Left ventricle myocardium superior (tissue), 1 donor: ENCODE measurements around the gene DLX4. TPM values are rescaled to one million over a fixed set of nuclear protein-coding genes. Genes with fewer than 3 reads are reported as not detected.

Source experiments
- ATAC-seq: fragments of 200-7000 bp; cut with Tn5 transposase; one replicate; pipeline ENCODE4 v1.9.1; 2020; ENCODE audit warnings: mild to moderate bottlenecking, moderate library complexity
- DNase-seq: peaks from one replicate; pipeline ENCODE4 v3.0.0-alpha.2; 2020
- intact Hi-C: fragments of 100-400 bp; cut with micrococcal nuclease; formaldehyde crosslinking; loops from one replicate; pipeline ENCODE4 v1.11.0; 2022
- total RNA-seq: library from RNA; stranded (reverse); fragmentation: NEBNext Ultra II Directional; extraction: Animal tissue kit (Norgen Biotek cat#: 25700); gene quantifications from one replicate; pipeline ENCODE4 v1.2.1, GENCODE V29; 2021
- donor health status: DM: no; HTN: yes; CAD: no; lungs with severe emphysema.

The DLX4 gene
- total RNA-seq, 1 donor from 2014 or later: not detected

- DNase-seq (no peak), ATAC-seq (no peak)
- intact Hi-C loops: no loop called here
Observed at GRCh38 chr17:49944273-49944870, 24.6 kb upstream of the DLX4 start.

DNA sequence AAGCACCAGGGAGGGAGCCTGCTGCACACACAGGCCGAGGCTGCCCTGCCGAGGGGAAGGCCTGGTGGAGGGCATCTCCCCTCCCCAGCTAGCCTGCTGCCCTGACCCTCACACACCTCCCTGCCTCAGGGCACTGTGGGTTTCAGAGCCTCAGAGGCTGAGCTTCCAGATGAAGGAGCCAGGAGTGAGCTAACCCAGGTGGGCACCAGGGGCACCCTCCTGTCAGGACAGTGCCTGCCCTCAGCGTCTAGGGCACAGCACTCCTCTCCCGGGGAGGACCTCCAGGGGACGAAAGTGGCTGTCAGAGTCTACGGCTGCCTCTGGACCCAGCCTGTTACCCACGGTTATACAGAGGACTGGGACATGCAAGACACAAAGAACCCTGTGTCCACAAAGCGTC, 22.8 kb upstream of the DLX4 start:
- no peak for DNase-seq
- intact Hi-C loops: no loop called here
- ATAC-seq: no peak

GRCh38 chr17:49946964-49947584, 21.9 kb upstream of the DLX4 start:
- no peak for DNase-seq
- no peak for ATAC-seq
- intact Hi-C loops: no loop called here

DNA sequence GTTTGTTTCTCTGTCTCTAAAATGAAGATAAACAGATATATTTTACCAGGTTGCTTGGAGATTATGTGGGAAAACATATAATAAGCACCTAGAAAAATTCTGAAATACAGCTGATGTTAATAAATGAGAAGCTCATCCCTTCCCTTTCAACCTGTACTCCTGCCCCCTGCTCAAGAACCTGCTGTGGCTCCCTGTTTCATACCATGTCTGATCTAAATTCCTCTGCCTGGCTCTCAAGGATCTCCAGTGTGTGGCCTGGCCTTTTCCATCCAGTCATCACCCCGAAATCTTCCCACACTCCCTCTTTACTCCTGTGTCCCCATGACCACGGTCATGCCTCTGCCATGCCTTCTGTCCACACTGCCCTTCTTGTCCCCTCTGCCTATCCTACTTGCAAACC, 19.4 kb upstream of the DLX4 start:
- intact Hi-C loops: no loop called here
- ATAC-seq (no peak), DNase-seq (no peak)

- intact Hi-C loops: no loop called here
- ATAC-seq: no peak
- DNase-seq: no peak
Observed at GRCh38 chr17:49951362-49952082, 17.5 kb upstream of the DLX4 start.

DNA sequence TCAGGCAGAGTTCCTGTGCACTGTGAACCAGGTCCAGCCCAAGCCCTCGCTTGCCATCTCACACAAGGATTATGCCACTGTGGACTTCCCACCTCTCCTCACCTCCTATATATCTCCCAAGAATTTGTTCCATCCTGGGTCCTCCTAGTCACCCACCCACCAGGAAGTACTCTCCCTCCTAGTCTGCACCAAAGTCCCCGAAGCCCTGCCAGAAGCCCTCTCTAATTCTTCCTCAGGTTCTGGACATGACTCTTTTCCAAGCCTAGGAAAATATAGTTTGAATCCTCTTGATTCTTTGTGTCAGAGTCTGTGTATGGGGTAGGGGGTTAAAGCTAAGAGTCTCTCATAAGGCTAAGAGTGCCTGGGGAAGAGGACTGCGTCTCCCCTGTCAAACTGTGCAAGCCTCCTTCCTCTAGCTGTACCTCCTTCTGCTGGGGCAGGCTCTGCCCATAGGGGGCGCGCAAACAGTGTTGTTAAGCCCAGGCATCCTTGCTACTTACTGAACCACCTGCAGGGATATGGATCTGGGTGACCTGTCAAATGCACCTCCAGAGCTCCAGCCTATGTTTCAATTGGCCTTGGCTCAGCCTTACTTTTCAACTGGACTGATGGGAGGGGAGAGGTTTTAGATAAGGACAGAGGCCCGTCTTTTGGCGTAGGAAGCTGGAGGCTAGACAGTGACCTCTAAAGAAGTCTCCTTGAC, 16.6 kb upstream of the DLX4 start:
- DNase-seq (peak; percentile 86), ATAC-seq (peak; percentile 84)
- intact Hi-C loops: no loop called here

- intact Hi-C loops: no loop called here
- DNase-seq: no peak
- no peak for ATAC-seq
Observed at GRCh38 chr17:49952912-49953497, 16.0 kb upstream of the DLX4 start.

GRCh38 chr17:49955157-49955556, 13.8 kb upstream of the DLX4 start:
- DNase-seq (no peak), ATAC-seq (no peak)
- intact Hi-C loops: no loop called here

DNA sequence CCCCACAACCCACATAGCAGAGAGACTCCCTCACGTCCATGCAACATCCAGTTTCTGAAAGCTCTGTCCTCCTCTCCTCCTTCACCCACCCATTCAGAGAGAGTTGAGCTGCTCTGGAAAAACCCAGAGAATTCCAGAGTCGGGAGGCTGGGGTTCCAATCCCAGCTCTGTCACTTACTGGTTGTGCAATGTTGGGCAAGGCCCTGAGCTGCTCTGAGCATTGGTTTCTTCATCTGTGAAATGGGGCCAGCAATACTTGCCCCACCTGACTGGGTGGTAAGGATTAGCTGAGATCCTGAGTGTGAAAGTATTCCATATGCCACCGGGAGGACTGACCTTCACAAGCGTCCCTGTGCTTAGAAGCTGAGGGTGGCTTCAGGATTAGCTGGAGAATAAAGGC, 12.2 kb upstream of the DLX4 start:
- ATAC-seq: no peak
- intact Hi-C loops: no loop called here
- no peak for DNase-seq

DNA sequence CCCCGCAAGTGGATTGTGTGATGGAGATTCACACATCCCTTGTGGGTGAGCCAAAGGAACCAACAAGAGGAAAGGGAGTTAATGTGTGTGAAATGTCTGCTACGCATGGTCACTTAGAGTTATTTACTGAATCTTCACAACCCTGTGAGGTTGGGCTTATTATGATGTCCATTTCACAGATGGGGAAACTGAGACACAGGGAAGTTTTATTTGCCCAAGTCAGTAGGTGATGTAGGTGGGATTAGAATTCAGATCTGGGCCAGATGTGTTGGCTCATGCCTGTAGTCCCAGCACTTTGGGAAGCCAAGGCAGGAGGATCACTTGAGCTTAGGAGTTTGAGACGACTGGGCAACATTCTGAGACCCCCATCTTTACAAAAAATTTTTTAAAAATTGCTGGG, 11.6 kb upstream of the DLX4 start:
- ATAC-seq (no peak), DNase-seq (no peak)
- intact Hi-C loops: no loop called here

DNA sequence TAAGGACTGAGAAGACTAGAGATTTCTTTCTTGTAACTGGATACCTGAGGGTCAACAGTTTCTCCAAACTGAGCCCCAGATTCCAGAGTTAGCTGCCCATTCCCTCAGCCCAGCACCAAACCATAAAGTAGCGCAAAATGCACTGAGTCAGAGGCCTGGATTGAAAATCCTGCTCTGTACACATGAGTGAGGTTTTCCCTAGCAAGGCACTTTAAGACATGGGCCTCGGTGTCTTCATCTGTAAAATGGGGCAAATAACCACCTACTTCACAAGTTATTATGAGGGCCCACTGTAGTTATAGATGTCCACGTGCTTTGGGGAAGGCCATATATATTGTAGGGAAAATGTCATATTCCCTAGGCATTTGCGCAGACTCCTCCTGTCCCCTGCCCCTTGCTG, 10.3 kb upstream of the DLX4 start:
- no peak for ATAC-seq
- DNase-seq: no peak

GRCh38 chr17:49959183-49959935, 9.6 kb upstream of the DLX4 start:
- intact Hi-C loops: no loop called here
- ATAC-seq (no peak), DNase-seq (no peak)

More for the DNA sequence above, 10.3 kb upstream of the DLX4 start:
- intact Hi-C loops: no loop called here

GRCh38 chr17:49962599-49963308, 6.2 kb upstream of the DLX4 start:
- no peak for DNase-seq
- intact Hi-C loops: no loop called here
- ATAC-seq: no peak

GRCh38 chr17:49963309-49963625, 5.7 kb upstream of the DLX4 start:
- no peak for ATAC-seq
- intact Hi-C loops: no loop called here

DNA sequence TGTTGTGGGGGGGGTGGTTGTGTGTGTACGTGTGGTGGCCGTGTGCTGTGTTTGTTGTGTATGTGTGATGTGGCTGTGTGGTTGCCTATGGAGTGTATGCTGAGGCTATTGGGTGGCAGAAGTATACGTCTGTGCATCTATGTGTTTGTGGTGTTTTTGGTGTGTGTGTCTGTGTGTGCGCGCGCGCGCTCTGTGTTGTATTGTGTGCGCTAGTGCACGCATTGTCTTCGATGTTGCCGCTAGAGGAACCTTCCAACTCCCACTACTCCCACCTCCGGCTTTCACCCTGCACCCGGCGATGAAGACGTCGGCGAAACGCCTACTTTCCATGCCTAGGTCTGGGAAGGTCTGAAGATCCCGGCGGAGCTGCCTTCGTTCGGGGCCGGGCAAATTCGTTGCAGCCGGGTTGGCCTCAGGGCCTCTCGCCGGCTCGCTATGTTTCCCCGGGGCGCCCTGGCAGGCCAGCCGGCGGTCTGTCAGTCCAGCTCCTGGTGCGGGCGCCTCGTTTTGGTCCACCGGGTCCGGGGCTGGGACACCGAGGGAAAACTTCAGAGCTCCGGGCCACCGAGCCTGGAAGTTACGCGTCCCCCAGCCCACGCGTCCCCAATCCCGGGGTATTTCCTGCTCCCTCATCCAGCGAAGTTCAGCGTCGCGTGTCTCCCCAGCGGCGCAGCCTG, 5.2 kb upstream of the DLX4 start:
- intact Hi-C loops: no loop called here
- DNase-seq (no peak), ATAC-seq (no peak)

More at GRCh38 chr17:49963309-49963625, 5.7 kb upstream of the DLX4 start:
- DNase-seq: no peak

DNA sequence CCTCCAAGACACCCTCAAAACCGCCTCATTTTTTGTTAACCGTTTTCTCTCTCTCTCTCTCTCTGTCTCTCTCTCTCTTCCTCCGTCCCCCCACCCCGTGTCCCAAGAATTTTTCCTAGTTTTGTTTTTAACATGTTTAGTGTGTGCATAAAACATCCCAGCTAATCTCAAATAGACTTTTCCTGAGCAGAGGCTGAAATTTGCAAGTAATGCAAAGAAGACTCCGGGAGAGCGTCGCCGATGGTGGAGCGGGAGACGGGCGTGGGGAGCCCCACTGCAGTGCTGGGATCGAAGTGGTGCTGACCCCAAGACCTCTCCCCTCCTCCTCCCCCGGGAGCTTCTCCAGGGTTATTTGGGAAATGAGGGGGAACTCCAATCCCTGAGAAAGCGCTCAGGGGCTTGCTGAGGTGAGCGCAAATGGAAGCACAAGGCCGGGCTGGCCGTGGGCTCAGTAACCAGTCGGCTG, 4.7 kb upstream of the DLX4 start:
- no peak for DNase-seq
- no peak for ATAC-seq
- intact Hi-C loops: no loop called here

DNA sequence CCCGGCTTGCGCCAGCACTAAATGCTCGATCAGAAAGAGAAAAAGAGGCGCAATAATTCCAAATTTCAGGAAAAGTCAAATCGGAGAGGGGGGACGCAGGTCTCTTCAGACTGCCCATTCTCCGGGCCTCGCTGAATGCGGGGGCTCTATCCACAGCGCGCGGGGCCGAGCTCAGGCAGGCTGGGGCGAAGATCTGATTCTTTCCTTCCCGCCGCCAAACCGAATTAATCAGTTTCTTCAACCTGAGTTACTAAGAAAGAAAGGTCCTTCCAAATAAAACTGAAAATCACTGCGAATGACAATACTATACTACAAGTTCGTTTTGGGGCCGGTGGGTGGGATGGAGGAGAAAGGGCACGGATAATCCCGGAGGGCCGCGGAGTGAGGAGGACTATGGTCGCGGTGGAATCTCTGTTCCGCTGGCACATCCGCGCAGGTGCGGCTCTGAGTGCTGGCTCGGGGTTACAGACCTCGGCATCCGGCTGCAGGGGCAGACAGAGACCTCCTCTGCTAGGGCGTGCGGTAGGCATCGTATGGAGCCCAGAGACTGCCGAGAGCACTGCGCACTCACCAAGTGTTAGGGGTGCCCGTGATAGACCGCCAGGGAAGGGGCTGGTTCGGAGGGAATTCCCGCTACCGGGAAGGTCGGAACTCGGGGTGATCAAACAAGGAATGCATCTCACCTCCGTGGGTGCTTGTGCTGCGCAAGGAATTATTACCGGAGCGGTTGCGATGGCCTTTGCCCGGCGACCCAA, 4.0 kb upstream of the DLX4 start:
- intact Hi-C loops: no loop called here
- DNase-seq (no peak), ATAC-seq (no peak)
